Measurements from ENCODE around the gene TYRP1.
A peak's percentile ranks its signal among the peaks of the same experiment; 100 is the strongest.
"Not testable (repeated sequence)": the region's sequence is repeated elsewhere in the genome, so short reads cannot be mapped to it uniquely, and the experiment has no call there.

Gene TYRP1

GRCh38 chr9:12693141-12693540, at the start of gene TYRP1:
Gene TYRP1 (plus strand): TSS chr9:12693385. CDS start chr9:12693997, 612 bp downstream.
- DNase-seq, result no peak

GRCh38 chr9:12643686-12644085, 49.5 kb upstream of the TYRP1 start:
- no peak for DNase-seq

GRCh38 chr9:12648925-12649324, 44.3 kb upstream of the TYRP1 start:
- no peak for DNase-seq

- no peak for DNase-seq
These were observed 42.1 kb upstream of the TYRP1 start for GRCh38 chr9:12651125-12651524.

- DNase-seq, result no peak
These were observed 40.2 kb upstream of the TYRP1 start for GRCh38 chr9:12652973-12653372.

- DNase-seq, result no peak
These were observed 36.4 kb upstream of the TYRP1 start for GRCh38 chr9:12656803-12657202.

GRCh38 chr9:12657233-12657632, 36.0 kb upstream of the TYRP1 start:
- no peak for DNase-seq

GRCh38 chr9:12657998-12658397, 35.2 kb upstream of the TYRP1 start:
- DNase-seq, result no peak

GRCh38 chr9:12658531-12659209, 34.5 kb upstream of the TYRP1 start:
- no peak for DNase-seq

GRCh38 chr9:12659220-12659619, 34.0 kb upstream of the TYRP1 start:
- no peak for DNase-seq

- DNase-seq, result peak; percentile 0 to 11
These were observed 26.4 kb upstream of the TYRP1 start for GRCh38 chr9:12666813-12667212.

- DNase-seq, result no peak
These were observed 25.3 kb upstream of the TYRP1 start for GRCh38 chr9:12667892-12668291.

GRCh38 chr9:12670006-12670405, 23.2 kb upstream of the TYRP1 start:
- no peak for DNase-seq

- no peak for DNase-seq
These were observed 18.2 kb upstream of the TYRP1 start for GRCh38 chr9:12674961-12675360.

- not testable (repeated sequence) for DNase-seq
These were observed 15.6 kb upstream of the TYRP1 start for GRCh38 chr9:12677462-12678126.

GRCh38 chr9:12680341-12680740, 12.8 kb upstream of the TYRP1 start:
- DNase-seq, result no peak

GRCh38 chr9:12680757-12681156, 12.4 kb upstream of the TYRP1 start:
- DNase-seq, result no peak

GRCh38 chr9:12681620-12682019, 11.6 kb upstream of the TYRP1 start:
- no peak for DNase-seq

- DNase-seq, result no peak
These were observed 8.2 kb upstream of the TYRP1 start for GRCh38 chr9:12684974-12685373.

GRCh38 chr9:12689233-12689632, 4.0 kb upstream of the TYRP1 start:
- DNase-seq, result no peak

- DNase-seq, result no peak
These were observed 828 bp downstream of the TYRP1 start for GRCh38 chr9:12694013-12694412.

GRCh38 chr9:12695474-12695873, 2.3 kb downstream of the TYRP1 start:
- peak in 1 of 2 experiments; percentile 31 for DNase-seq

GRCh38 chr9:12696931-12697622, 3.9 kb downstream of the TYRP1 start:
- no peak for DNase-seq

- DNase-seq, result peak in 1 of 2 experiments; percentile 27
These were observed 4.5 kb downstream of the TYRP1 start for GRCh38 chr9:12697719-12698118.
